Esophagus squamous epithelium (tissue), 5 donors: Measurements from ENCODE around the gene MED13L. TPM values are rescaled to one million over a fixed set of nuclear protein-coding genes. Genes with fewer than 3 reads are reported as not detected.

Experiments
- DNase-seq: peaks from one replicate; lab custom pipeline; 2025; lab: John Stamatoyannopoulos, UW
- H3K27ac ChIP-seq, 4 donors: fragments of 200-600 bp; sonication (generic); one replicate each; pipeline ENCODE4 v1.5.1; 2016 to 2019; ENCODE audit warnings: mild to moderate bottlenecking in 1 of 4
- H3K27me3 ChIP-seq, 4 donors: fragments of 200-600 bp; sonication (generic); 1 replicate in 3 of 4; 2 replicates in 1 of 4; pipeline versions ENCODE4 v1.5.1 to v1.6.0; 2017 to 2021; ENCODE audit warnings: antibody characterized with exemption in 1 of 4
- H3K36me3 ChIP-seq, 3 donors: fragments of 200-600 bp; sonication (generic); one replicate each; pipeline ENCODE4 v1.5.1; 2016 to 2019
- H3K4me1 ChIP-seq, 3 donors: fragments of 200-600 bp; sonication (generic); one replicate each; pipeline ENCODE4 v1.5.1; 2017 to 2019
- H3K4me3 ChIP-seq, 4 donors: fragments of 200-600 bp; sonication (generic); 1 replicate in 3 of 4; 2 replicates in 1 of 4; pipeline ENCODE4 v1.5.1; 2016 to 2019; ENCODE audit warnings: mild to moderate bottlenecking in 2 of 4, moderate library complexity in 1 of 4
- H3K9me3 ChIP-seq, 3 donors: fragments of 200-600 bp; sonication (generic); one replicate each; pipeline ENCODE4 v1.5.1; 2016 to 2019
- POLR2A ChIP-seq, 4 donors: fragments of 450-650 bp; IDR thresholded peaks; one replicate each; pipeline ENCODE4 v1.6.1; 2017; ENCODE audit warnings: antibody characterized with exemption in 4 of 4, mild to moderate bottlenecking in 4 of 4, moderate library complexity in 3 of 4
- WGBS, 2 donors: methylation state at CpG; one replicate each; pipeline ENCODE4 v1.1.5; 2018; 5-methylcytosine and 5-hydroxymethylcytosine counted together
- intact Hi-C: fragments of 100-400 bp; cut with DNase I; formaldehyde crosslinking; loops from one replicate; pipeline ENCODE4 v1.15.0; 2022
- total RNA-seq, 4 donors: library from RNA; depleted of rRNA; stranded (reverse); fragments of >200 nt; gene quantifications; one replicate each; pipeline ENCODE4 v1.1.0, GENCODE V29; 2016
- TF ChIP-seq, protein P1 (sequence below), 6 experiments: fragments of 450-650 bp in 4 of 6; fragments of 200-600 bp in 2 of 6; sonication (generic) in 2 of 6; IDR thresholded peaks; one replicate each; pipeline ENCODE4 v1.5.1; 2016 to 2019; ENCODE audit warnings: antibody characterized with exemption in 6 of 6, mild to moderate bottlenecking in 4 of 6, moderate library complexity in 4 of 6
- donor health status: DM: yes; HTN: yes; CAD: no.

Gene MED13L
- total RNA-seq, 4 donors from 2014 or later: 52.2 to 137 (median 62.1) TPM

DNA sequence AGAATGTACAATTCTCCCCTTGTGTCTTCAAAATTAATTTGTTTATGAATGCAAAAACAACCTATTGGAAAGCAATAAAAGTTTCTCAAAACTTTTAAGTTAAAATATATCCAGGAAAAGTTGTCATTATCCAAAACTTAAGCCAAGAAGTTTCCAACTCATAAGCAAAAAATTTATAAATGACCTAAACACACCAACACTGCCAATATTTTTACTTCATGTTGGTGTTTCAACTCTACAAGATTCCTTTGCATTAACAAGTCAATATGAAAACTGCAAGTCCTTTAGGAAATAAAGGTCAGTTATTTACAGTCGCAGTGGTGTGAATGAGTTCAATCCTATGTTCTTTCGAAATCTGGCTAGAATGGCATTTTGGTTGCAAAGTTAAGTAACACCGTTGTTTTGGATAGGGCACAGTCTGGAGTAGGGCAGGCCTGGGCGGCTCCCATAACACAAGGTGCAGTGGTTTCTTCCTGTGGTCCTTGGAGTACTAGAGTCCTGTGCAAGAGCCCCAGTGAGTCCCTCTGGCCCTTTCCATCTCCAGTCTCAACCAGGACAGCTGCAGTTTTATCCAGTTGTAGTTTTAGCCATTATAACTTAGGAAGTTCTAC lies 151.4 kb downstream of the MED13L start:
- DNase-seq: no peak
- Histone ChIP-seq H3K4me1 (peaks cover 17 to 76% (median 38%) of the 10 kb centered on the region in 3 donors), H3K27ac (no peak overlapping the region), H3K36me3 (no peaks in the 10 kb centered on the region), H3K9me3 (no peaks in the 10 kb centered on the region), H3K27me3 (no peaks in the 10 kb centered on the region), H3K4me3 (no peak overlapping the region)
- intact Hi-C loops: no loop called here
- TF ChIP-seq, protein P1, sequence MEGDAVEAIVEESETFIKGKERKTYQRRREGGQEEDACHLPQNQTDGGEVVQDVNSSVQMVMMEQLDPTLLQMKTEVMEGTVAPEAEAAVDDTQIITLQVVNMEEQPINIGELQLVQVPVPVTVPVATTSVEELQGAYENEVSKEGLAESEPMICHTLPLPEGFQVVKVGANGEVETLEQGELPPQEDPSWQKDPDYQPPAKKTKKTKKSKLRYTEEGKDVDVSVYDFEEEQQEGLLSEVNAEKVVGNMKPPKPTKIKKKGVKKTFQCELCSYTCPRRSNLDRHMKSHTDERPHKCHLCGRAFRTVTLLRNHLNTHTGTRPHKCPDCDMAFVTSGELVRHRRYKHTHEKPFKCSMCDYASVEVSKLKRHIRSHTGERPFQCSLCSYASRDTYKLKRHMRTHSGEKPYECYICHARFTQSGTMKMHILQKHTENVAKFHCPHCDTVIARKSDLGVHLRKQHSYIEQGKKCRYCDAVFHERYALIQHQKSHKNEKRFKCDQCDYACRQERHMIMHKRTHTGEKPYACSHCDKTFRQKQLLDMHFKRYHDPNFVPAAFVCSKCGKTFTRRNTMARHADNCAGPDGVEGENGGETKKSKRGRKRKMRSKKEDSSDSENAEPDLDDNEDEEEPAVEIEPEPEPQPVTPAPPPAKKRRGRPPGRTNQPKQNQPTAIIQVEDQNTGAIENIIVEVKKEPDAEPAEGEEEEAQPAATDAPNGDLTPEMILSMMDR (IDR thresholded peaks at IDR 0.05): no peak
- no peak for TF ChIP-seq POLR2A (IDR thresholded peaks at IDR 0.05)
- 38 to 44% methylated on average over 4 of the region's 4 CpGs for WGBS, 2 donors

GRCh38 chr12:116125084-116125483 lies 152.4 kb downstream of the MED13L start:
- Histone ChIP-seq H3K36me3 (no peaks in the 10 kb centered on the region), H3K4me1 (peaks cover 17 to 76% (median 44%) of the 10 kb centered on the region in 3 donors), H3K4me3 (no peak overlapping the region), H3K9me3 (no peaks in the 10 kb centered on the region), H3K27ac (no peak overlapping the region), H3K27me3 (no peaks in the 10 kb centered on the region)
- TF ChIP-seq, protein P1 (IDR thresholded peaks at IDR 0.05): no peak
- no peak for TF ChIP-seq POLR2A (IDR thresholded peaks at IDR 0.05)
- no peak for DNase-seq
- intact Hi-C loops: no loop called here
- 70 to 75% methylated on average over 2 of the region's 2 CpGs for WGBS, 2 donors

DNA sequence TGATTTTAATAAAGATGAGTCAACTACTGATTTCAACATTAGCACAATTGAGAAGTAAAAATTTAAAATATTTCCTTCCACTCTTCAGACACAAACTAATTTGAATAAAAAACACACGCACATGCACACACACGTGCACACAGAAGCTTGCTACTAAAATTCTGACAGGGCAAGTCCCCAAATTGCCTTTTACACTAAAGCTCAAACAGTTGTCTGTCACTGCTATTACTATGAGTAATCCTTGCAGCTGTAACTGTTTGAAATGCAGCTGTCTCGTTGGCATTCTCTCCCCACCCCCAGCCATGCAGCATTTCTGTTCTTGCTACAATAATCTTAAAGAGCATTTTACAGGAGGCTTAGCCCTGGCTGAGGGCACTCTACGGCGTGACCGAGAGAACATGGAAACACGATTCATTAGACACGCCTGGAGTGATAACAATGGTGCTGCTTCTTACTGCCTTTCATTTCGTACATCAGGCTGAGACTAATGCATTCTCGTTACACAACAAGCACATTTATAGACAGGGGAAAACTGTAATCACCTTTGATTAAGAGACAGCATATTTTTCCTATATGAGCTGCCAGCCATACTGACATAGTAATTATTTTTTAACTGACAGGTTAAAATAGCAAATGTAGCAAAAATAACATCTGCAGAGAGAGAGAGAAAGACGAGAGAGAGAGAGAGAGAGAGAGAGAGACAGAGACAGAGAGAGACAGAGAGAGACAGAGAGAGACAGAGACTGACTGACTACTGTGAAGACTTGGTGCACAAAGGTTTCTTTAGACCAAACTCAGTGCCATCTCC lies 153.8 kb downstream of the MED13L start:
- Histone ChIP-seq H3K36me3 (no peaks in the 10 kb centered on the region), H3K9me3 (no peaks in the 10 kb centered on the region), H3K4me1 (peaks cover 17 to 80% (median 44%) of the 10 kb centered on the region in 3 donors), H3K27me3 (no peaks in the 10 kb centered on the region), H3K27ac (peak overlapping the region in 1 of 4 donors; percentile 25), H3K4me3 (peak overlapping the region in 1 of 4 donors; percentile 36)
- TF ChIP-seq, protein P1 (IDR thresholded peaks at IDR 0.05): no peak
- no peak for TF ChIP-seq POLR2A (IDR thresholded peaks at IDR 0.05)
- WGBS, 2 donors: 10% methylated on average over 11 of the region's 11 CpGs
- intact Hi-C loops: no loop called here
- no peak for DNase-seq

DNA sequence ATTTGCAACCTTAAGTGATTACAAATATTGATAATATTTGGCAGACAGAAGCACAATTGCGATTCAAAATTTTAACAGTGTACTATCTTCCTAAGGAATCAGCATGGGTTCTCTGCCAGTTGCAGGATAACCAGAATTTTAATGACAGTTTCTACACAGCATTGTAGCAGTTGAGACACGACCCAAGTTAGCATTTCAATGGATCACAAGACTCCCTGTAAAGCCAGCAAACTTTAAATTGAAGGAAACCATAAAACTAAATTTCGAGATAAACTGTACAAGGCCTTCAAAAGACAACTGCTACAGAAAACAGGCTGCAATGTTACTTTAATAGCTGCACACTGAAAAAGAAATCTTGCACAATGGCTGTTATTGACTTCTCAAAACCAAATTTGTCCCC lies 154.9 kb downstream of the MED13L start:
- H3K4me3 ChIP-seq: no peak overlapping the region
- DNase-seq: no peak
- no peaks in the 10 kb centered on the region for H3K36me3 ChIP-seq
- 60 to 63% methylated on average over 3 of the region's 3 CpGs for WGBS, 2 donors
- H3K27ac ChIP-seq: no peak overlapping the region
- H3K9me3 ChIP-seq: no peaks in the 10 kb centered on the region
- no peaks in the 10 kb centered on the region for H3K27me3 ChIP-seq
- TF ChIP-seq, protein P1 (IDR thresholded peaks at IDR 0.05): no peak
- no peak for TF ChIP-seq POLR2A (IDR thresholded peaks at IDR 0.05)
- H3K4me1 ChIP-seq: peaks cover 17 to 73% (median 44%) of the 10 kb centered on the region in 3 donors
- intact Hi-C loops: no loop called here

- Histone ChIP-seq H3K4me1 (peaks cover 17 to 67% (median 40%) of the 10 kb centered on the region in 3 donors), H3K27me3 (no peaks in the 10 kb centered on the region), H3K36me3 (no peaks in the 10 kb centered on the region), H3K27ac (peak overlapping the region in 1 of 4 donors; percentile 17), H3K9me3 (no peaks in the 10 kb centered on the region), H3K4me3 (no peak overlapping the region)
- intact Hi-C loops: no loop called here
- TF ChIP-seq POLR2A (IDR thresholded peaks at IDR 0.05): no peak
- TF ChIP-seq, protein P1 (IDR thresholded peaks at IDR 0.05): no peak
- no peak for DNase-seq
- WGBS, 2 donors: 7 to 36% methylated on average over 2 of the region's 2 CpGs
Observed at GRCh38 chr12:116121453-116121871, 156.0 kb downstream of the MED13L start.
